ENCODE results near the gene DMXL1.

Gene DMXL1

DNA sequence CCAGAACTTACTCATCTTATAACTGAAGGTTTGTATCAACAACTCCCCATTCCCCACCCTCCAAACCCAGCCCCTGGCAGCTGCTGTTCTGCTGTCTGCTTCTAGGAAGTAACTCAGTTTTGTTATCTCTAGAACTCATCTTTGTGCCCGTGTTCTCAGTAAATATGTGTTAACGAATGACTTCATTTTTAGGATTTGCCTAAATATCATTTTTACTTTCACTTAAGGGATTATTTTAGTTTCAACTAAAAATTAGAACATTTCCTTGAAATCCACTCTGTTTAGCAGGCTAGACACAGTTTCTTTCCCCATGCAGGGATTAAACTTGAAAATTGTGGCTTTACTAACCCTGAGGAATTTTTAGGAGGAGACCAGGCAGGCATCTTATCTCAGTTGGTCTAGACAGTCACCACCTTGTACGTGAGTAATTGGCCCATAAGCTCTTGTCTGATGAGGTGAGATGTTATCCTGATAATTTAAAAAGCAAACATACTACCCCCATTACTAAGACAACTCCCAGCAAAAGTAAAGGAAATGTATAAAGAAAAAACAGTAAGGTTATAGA, 216.7 kb downstream of the DMXL1 start:
- no peak for DNase-seq (ENCODE audit: extremely low read depth in 1 of 2, low read depth in 1 of 2)

DNA sequence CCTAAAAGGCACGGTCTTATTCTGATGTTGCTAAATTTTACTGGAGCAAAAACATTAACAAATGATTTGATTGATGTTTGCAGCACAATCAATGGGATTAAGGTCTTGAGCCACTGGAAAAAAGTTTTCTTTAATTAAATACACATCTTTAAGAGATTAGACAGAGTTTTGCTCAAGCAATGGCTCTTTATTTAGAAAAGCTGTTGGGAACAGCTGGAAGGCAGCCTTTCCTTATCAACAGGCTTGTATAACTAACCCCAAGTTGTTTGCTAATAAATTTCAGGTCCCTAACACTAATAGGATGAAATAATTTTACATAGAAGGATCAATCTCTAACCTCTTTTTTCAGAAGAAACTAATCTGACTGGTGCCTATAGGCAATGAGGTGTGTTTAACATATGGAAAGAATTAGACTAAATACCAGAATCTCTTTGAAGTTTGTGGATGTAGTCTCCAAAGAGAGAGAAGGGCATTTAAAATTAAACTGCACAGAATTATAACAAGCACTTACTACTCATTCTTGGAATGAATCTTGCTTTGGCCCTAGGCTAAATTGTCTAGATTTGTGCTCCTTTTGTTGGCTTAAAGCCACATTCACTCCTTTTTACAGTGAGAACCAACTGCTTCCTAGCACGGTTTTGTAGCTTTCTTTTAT, 217.6 kb downstream of the DMXL1 start:
- DNase-seq (ENCODE audit: extremely low read depth in 1 of 2, low read depth in 1 of 2) = no peak

DNA sequence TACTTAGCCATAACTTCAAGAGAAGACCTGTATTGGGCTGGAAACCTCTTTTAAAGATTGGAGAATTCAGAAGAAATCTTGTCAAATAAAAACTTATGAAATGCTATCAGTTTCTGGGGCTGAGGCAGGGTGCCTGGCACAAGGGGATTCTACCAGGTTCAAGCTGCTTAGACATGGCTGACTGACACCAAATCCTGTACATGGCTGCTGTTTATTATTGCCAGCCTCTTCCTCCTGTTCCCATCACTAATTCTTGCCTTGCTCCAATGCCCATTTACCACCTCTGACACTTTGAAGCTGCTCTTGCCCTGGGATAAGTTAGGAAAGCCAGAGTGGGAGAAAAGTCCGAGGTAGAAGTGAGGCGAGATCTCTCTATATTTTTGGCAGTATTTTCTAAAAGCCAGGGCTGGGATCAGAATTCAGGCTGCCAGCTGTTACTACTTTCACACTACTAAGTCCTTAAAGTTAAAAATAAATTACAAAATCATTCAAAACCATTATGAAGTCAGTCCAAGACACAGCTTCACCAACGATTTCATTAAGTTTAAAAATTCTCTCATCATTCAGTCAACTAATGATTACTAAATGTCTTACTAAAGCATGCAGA, 218.7 kb downstream of the DMXL1 start:
- DNase-seq (ENCODE audit: extremely low read depth in 1 of 2, low read depth in 1 of 2) = no peak

DNA sequence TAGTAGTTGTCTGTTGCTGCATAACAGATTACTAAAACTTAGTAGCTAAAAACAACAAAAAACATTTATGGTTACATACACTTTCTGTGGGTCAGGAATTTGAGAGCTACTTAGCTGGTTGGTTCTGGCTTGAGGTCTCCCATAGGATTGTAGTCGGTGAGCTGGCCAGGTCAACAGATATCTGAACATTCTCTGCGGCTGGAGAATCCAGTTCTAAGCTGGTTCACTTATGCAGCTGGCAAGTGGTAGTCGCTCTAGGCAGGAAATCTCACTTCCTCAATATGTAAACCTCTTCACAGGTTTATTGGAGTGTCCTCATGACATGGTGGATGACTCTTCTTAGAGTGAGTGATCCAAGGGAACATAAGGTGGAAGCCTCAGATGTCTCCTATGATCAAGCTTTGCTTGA, 219.3 kb downstream of the DMXL1 start:
- DNase-seq (ENCODE audit: extremely low read depth in 1 of 2, low read depth in 1 of 2) = no peak

DNA sequence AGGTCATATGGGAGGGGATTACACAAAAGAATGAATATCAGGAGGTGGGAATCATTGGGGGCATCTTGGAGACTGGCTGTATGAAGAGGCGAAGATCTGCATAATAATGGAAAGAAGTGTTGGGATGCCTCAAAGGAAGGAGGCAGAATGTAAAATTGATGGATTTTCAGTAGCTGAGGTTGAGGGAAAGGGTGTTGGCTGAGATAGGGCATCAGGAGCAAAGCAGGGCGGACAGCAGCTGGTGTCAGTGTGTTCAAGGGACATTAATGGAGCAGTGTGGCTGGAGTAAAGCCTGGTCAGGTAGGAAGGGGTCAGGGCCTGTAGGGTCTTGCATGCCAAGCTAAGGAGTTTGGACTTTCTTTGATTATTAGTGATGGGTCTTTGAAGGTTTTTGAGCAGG, 219.7 kb downstream of the DMXL1 start:
- no peak for DNase-seq (ENCODE audit: extremely low read depth in 1 of 2, low read depth in 1 of 2)

DNA sequence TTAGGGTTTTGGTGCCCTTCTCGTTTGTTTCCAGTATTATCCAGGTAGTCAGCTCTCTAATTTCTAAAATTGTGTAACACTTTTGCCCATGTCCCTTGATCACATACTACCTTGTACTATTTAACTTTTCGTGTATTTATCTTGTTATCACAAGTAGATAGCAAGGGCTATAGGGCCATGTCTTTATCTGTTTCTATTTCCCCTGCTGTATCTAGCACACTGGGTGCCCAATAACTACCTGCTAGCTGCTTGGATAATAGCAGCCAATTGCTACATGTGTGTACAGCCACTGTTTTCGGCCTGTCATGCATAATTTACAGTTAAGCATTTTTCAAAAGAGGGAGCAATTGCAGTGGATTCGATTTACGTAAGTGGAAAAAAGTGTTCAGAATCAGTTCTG, 220.2 kb downstream of the DMXL1 start:
- no peak for DNase-seq (ENCODE audit: extremely low read depth in 1 of 2, low read depth in 1 of 2)

DNA sequence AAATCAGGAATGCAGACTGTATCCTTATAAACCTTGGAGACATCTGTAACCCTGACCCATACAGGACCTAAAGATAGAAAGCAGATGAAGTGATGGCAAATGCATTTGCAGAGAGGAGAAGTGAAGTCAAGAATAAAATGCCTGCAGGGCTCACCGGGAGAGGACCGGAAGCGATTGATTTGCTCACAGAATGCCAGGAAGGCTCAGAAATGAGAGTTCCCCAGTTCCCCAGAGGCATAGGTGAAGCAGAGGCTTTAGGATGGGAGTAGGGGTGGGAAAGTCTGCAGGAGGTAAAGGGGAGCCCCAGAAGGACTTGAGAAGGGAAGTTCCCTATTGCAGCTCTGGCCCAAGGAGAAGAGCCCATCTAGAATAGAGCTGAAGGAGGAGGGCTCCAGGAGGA, 221.0 kb downstream of the DMXL1 start:
- DNase-seq (ENCODE audit: extremely low read depth in 1 of 2, low read depth in 1 of 2) = no peak

DNA sequence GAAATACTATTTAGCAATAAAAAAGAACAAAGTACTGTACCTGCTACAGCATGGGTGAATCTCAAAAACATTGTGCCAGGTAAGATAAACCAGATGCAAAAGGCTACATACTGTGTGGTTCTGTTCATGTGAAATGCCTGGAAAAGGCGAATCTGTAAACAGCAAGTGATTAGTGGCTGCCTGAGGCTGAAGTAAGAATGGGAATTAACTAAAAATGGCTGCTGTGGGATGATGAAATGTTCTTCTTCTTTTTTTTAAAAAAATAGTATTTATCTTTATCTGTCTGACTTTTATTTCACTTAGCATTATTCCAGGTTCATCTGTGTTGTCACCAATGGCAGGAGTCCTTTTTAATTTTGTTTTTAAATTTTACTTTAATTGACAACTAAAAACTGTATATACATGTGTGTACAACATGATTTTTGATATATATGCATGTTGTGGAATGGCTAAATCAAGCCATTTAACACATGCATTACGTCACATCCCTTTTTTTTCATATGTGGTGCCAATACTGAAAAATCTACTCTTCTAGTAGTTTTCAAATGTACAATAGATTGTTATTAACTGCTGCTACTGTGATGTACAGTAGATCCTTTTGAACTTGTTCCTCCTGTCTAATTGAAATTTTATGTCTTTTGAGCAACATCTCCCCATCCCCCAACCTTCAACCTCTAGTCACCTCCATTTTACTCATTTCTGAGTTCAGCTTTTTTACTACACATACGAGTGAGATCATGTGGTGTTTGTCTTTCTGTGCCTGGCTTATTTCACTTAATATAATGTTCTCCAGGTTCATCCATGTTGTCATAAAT, 222.0 kb downstream of the DMXL1 start:
- no peak for DNase-seq (ENCODE audit: extremely low read depth in 1 of 2, low read depth in 1 of 2)

DNA sequence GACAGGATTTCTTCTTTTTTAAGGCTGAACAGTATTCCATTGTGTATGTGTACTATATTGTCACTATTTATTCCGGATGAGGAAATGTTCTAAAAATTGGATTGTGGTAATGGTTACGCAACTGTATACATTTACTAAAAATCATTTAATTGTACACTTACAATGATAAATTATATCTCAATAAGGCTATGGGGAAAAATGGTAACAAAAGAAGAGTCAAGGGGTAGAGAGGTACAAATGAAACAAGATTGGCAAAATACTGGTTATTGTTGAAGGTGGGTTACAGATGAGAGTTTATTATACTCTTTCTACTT, 222.6 kb downstream of the DMXL1 start:
- DNase-seq (ENCODE audit: extremely low read depth in 1 of 2, low read depth in 1 of 2) = no peak
